Measurements from ENCODE around the gene SPATS2. TPM values are rescaled to one million over a fixed set of nuclear protein-coding genes. Genes with fewer than 3 reads are reported as not detected.

Gene SPATS2
- total and polyA plus RNA-seq, 2 donors (not counting 3 experiments of a cell fraction or from before 2014, with no cell fraction given), result 55.8 to 66.5 TPM

GRCh38 chr12:49323524-49324097 lies 43.7 kb upstream of the SPATS2 start:
- H2AFZ ChIP-seq (ENCODE audit: low read depth, low read length), result peak overlapping the region; percentile 95
- no peak for FAIRE-seq
- intact Hi-C loops (cut with micrococcal nuclease) (loop anchor here (1.0 kb wide), 1 partner anchor 19 kb away; no protein-coding TSS in a partner anchor), dilution Hi-C loops (cut with MboI; ENCODE audit: extremely low pct_ligation_motif_present, low sequenced_read_pairs) (no loop called here)
- CTCF ChIA-PET, result interaction anchor here (0.8 to 4.9 kb wide), 13 partner anchors 8 to 257 kb away, joined by 3 to 43 read pairs (median 6); partner anchors contain the start of gene DNAJC22
- POLR2A ChIA-PET, result interaction anchor here (1.3 to 1.5 kb wide), 2 partner anchors 19 to 43 kb away, joined by 4 to 7 read pairs; partner anchors contain the start of gene SPATS2
- H3K27me3 ChIP-seq (ENCODE audit: control insufficient read depth in 2 of 2, insufficient read depth in 2 of 2, low read length in 2 of 2), result no peaks in the 10 kb centered on the region
- H3K79me2 ChIP-seq (ENCODE audit: control insufficient read depth, insufficient read depth, low read length), result peaks cover 11% of the 10 kb centered on the region
- H3K9me1 ChIP-seq (replicated peaks; ENCODE audit: control insufficient read depth, extremely low read depth, insufficient read depth, low read length), result no peaks in the 10 kb centered on the region
- H4K20me1 ChIP-seq (replicated peaks; ENCODE audit: control insufficient read depth, extremely low read depth, insufficient read depth, low read length), result no peaks in the 10 kb centered on the region
- H3K4me3 ChIP-seq (replicated peaks in 1 of 3; ENCODE audit: insufficient read depth in 1 of 3, low read depth in 1 of 3, low read length in 3 of 3), result peak overlapping the region; percentile 57 to 90 (median 73)
- peak overlapping the region; percentile 58 for H3K27ac ChIP-seq (ENCODE audit: insufficient read depth, low read depth, low read length)
- BruUV-seq (replicated peaks), result TSS peak; percentile 74
- peaks cover 12% of the 10 kb centered on the region for H3K4me1 ChIP-seq (ENCODE audit: control insufficient read depth, extremely low read depth, insufficient read depth, low read length)
- peaks cover 0 to 3% of the 10 kb centered on the region in 2 experiments for H3K36me3 ChIP-seq (ENCODE audit: control insufficient read depth in 2 of 2, extremely low read depth in 1 of 2, insufficient read depth in 2 of 2, low read length in 2 of 2)
- no peaks in the 10 kb centered on the region for H3K9me3 ChIP-seq (replicated peaks; ENCODE audit: control insufficient read depth, insufficient read depth, low read length)
- no peak for DNase-seq (ENCODE audit: low read depth, low spot score)
- peak overlapping the region; percentile 86 for H3K9ac ChIP-seq (replicated peaks; ENCODE audit: extremely low read depth, insufficient read depth, low read length)
- H3K4me2 ChIP-seq (ENCODE audit: insufficient read depth, low read length), result peak overlapping the region; percentile 96
- TF ChIP-seq FOS (IDR thresholded peaks at IDR 0.05; ENCODE audit: borderline replicate concordance, insufficient read depth, low read length) (no peak), POLR2AphosphoS5 (IDR thresholded peaks at IDR 0.05; ENCODE audit: insufficient read depth, low read depth, low read length) (no peak), EZH2 (IDR thresholded peaks at IDR 0.05; ENCODE audit: borderline replicate concordance, low read depth, low read length, severe bottlenecking) (no peak), MYC (IDR thresholded peaks at IDR 0.05; ENCODE audit: low read depth, low read length) (no peak), GATA2 (IDR thresholded peaks at IDR 0.05; ENCODE audit: insufficient read depth, insufficient read length, low read depth, low read length) (no peak), POLR2A (IDR thresholded peaks at IDR 0.05; ENCODE audit: low read depth, low read length) (no peak), JUN (IDR thresholded peaks at IDR 0.05; ENCODE audit: borderline replicate concordance, insufficient read depth, insufficient read length, low read depth) (no peak)
- TF ChIP-seq, protein P1, sequence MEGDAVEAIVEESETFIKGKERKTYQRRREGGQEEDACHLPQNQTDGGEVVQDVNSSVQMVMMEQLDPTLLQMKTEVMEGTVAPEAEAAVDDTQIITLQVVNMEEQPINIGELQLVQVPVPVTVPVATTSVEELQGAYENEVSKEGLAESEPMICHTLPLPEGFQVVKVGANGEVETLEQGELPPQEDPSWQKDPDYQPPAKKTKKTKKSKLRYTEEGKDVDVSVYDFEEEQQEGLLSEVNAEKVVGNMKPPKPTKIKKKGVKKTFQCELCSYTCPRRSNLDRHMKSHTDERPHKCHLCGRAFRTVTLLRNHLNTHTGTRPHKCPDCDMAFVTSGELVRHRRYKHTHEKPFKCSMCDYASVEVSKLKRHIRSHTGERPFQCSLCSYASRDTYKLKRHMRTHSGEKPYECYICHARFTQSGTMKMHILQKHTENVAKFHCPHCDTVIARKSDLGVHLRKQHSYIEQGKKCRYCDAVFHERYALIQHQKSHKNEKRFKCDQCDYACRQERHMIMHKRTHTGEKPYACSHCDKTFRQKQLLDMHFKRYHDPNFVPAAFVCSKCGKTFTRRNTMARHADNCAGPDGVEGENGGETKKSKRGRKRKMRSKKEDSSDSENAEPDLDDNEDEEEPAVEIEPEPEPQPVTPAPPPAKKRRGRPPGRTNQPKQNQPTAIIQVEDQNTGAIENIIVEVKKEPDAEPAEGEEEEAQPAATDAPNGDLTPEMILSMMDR (IDR thresholded peaks at IDR 0.05; ENCODE audit: extremely low read depth in 1 of 2, insufficient read depth in 1 of 2, low read depth in 1 of 2, low read length in 2 of 2), result no peak
- TF ChIP-seq, protein P2, sequence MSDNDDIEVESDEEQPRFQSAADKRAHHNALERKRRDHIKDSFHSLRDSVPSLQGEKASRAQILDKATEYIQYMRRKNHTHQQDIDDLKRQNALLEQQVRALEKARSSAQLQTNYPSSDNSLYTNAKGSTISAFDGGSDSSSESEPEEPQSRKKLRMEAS (IDR thresholded peaks at IDR 0.05; ENCODE audit: insufficient read depth, insufficient read length), result no peak

Data from endothelial cell of umbilical vein (primary cell).